ENCODE results near the gene ARID5A. TPM values are rescaled to one million over a fixed set of nuclear protein-coding genes. Genes with fewer than 3 reads are reported as not detected.

Gene ARID5A
- total and polyA plus RNA-seq, 10 of the 15 experiments (the other 5 are each of a cell fraction or from before 2014, with no cell fraction given), result 0.76 to 87.1 (median 37.6) TPM

- TF ChIP-seq ZBTB11 (CRISPR knock-in tag; IDR thresholded peaks at IDR 0.05), result no peak
- TF ChIP-seq NR2C2 (IDR thresholded peaks at IDR 0.05; ENCODE audit: borderline replicate concordance, control insufficient read depth, insufficient read length, low read depth), result no peak
- TF ChIP-seq RBBP5 (conservative IDR thresholded peaks at IDR 0.05), result no peak
- no peak for TF ChIP-seq E2F8 (IDR thresholded peaks at IDR 0.05; ENCODE audit: low read depth, partially characterized antibody)
- 0 out of 2 replicates have a peak, but pooled peaks have one; percentile 53 for TF ChIP-seq NR2F1 (conservative IDR thresholded peaks at IDR 0.05)
- no peak for TF ChIP-seq CEBPZ (IDR thresholded peaks at IDR 0.05; ENCODE audit: low read depth, low read length)
- no peak for TF ChIP-seq MAX (IDR thresholded peaks at IDR 0.05; ENCODE audit: low read depth, low read length)
- no peak for TF ChIP-seq EP300 (IDR thresholded peaks at IDR 0.05; ENCODE audit: borderline replicate concordance in 1 of 2, control insufficient read depth in 1 of 2, low read depth in 2 of 2, low read length in 2 of 2)
- peak; percentile 90 for TF ChIP-seq POLR2A (IDR thresholded peaks at IDR 0.05; ENCODE audit: low read depth, low read length)
- no peak for TF ChIP-seq BMI1 (IDR thresholded peaks at IDR 0.05; ENCODE audit: borderline replicate concordance)
- TF ChIP-seq RCOR1 (conservative IDR thresholded peaks at IDR 0.05; ENCODE audit: low read depth, low read length), result no peak
- no peak for TF ChIP-seq MLLT1 (IDR thresholded peaks at IDR 0.05)
- TF ChIP-seq NFIC (IDR thresholded peaks at IDR 0.05; ENCODE audit: low read depth, low read length), result no peak
- TF ChIP-seq ZZZ3 (IDR thresholded peaks at IDR 0.05; ENCODE audit: control insufficient read depth, insufficient read length, low read depth), result no peak
- 0 out of 2 replicates have a peak, but pooled peaks have one; percentile 59 for TF ChIP-seq ZNF217 (IDR thresholded peaks at IDR 0.05)
- TF ChIP-seq SP1 (IDR thresholded peaks at IDR 0.05; ENCODE audit: low read depth, low read length), result peak; percentile 89
- no peak for TF ChIP-seq CHD4 (IDR thresholded peaks at IDR 0.05)
- TF ChIP-seq E2F4 (IDR thresholded peaks at IDR 0.05; ENCODE audit: low read depth, low read length), result no peak
Measured at GRCh38 chr2:96536445-96537065, at the start of gene ARID5A (continued).

Data from GM12878 (cell line).